ENCODE measurements around the gene YARS1.

YARS1 gene
- long read RNA-seq, donor 1, transcript YARS-209 (2 exons, 2,178 nt) = minor isoform, 5 of 18 reads
- long read RNA-seq, donor 1, transcript YARS-201 (13 exons, 3,238 nt) = major isoform, 10 of 18 reads
- long read RNA-seq, donor 1, partial matches to known transcripts = 0 of 18 reads
- long read RNA-seq, donor 1, other reads (novel, unspliced or antisense) = 0 of 18 reads
- long read RNA-seq, donor 2, transcript YARS-201 (13 exons, 3,238 nt) = major isoform, 5 of 7 reads
- long read RNA-seq, donor 2, partial matches to known transcripts = 0 of 7 reads
- long read RNA-seq, donor 2, other reads (novel, unspliced or antisense) = 0 of 7 reads
- long read RNA-seq, donor 3, partial matches to known transcripts = 0 of 10 reads
- long read RNA-seq, donor 3, other reads (novel, unspliced or antisense) = 5 of 10 reads
- long read RNA-seq, donor 4, transcript YARS-201 (13 exons, 3,238 nt) = major isoform, 5 of 12 reads
- long read RNA-seq, donor 4, transcript YARS-209 (2 exons, 2,178 nt) = major isoform, 5 of 12 reads
- long read RNA-seq, donor 4, partial matches to known transcripts = 0 of 12 reads
- long read RNA-seq, donor 4, other reads (novel, unspliced or antisense) = 0 of 12 reads
- long read RNA-seq, donor 5, transcript YARS-201 (13 exons, 3,238 nt) = major isoform, 6 of 10 reads
- long read RNA-seq, donor 5, partial matches to known transcripts = 0 of 10 reads
- long read RNA-seq, donor 5, other reads (novel, unspliced or antisense) = 0 of 10 reads
- long read RNA-seq, donor 6, transcript YARS-201 (13 exons, 3,238 nt) = major isoform, 6 of 20 reads
- long read RNA-seq, donor 6, partial matches to known transcripts = 7 of 20 reads
- long read RNA-seq, donor 6, other reads (novel, unspliced or antisense) = 0 of 20 reads
- long read RNA-seq, donor 7, transcript YARS-208 (5 exons, 2,197 nt) = minor isoform, 5 of 30 reads
- long read RNA-seq, donor 7, transcript YARS-201 (13 exons, 3,238 nt) = major isoform, 10 of 30 reads
- long read RNA-seq, donor 7, partial matches to known transcripts = 12 of 30 reads
- long read RNA-seq, donor 7, other reads (novel, unspliced or antisense) = 0 of 30 reads
- long read RNA-seq, donor 8, transcript YARS-201 (13 exons, 3,238 nt) = major isoform, 7 of 10 reads
- long read RNA-seq, donor 8, partial matches to known transcripts = 0 of 10 reads
- long read RNA-seq, donor 8, other reads (novel, unspliced or antisense) = 0 of 10 reads

- peak; percentile 88 for DNase-seq
Measured at GRCh38 chr1:32817159-32817814, at the start of gene YARS1, which contains the start of gene S100PBP. Gene YARS1, minus strand, starts transcription at chr1:32817358. Its CDS starts 114 bp downstream, at chr1:32817244. Gene S100PBP, plus strand, starts transcription at chr1:32817653. Its CDS starts 8,447 bp downstream, at chr1:32826100.

GRCh38 chr1:32865639-32866405 lies 48.7 kb upstream of the YARS1 start:
- no peak for DNase-seq

GRCh38 chr1:32864375-32865019 lies 47.3 kb upstream of the YARS1 start:
- DNase-seq = no peak

- DNase-seq = no peak
Measured at GRCh38 chr1:32863881-32864245, 46.7 kb upstream of the YARS1 start.

GRCh38 chr1:32863218-32863880 lies 46.2 kb upstream of the YARS1 start:
- DNase-seq = no peak

GRCh38 chr1:32861904-32862695 lies 44.9 kb upstream of the YARS1 start:
- DNase-seq = no peak

- no peak for DNase-seq
Measured at GRCh38 chr1:32860566-32860965, 43.4 kb upstream of the YARS1 start.

GRCh38 chr1:32859915-32860314 lies 42.8 kb upstream of the YARS1 start:
- no peak for DNase-seq

- no peak for DNase-seq
Measured at GRCh38 chr1:32858791-32859190, 41.6 kb upstream of the YARS1 start.

- DNase-seq = no peak
Measured at GRCh38 chr1:32858136-32858535, 41.0 kb upstream of the YARS1 start.

GRCh38 chr1:32855861-32856617 lies 38.9 kb upstream of the YARS1 start:
- DNase-seq = no peak

- no peak for DNase-seq
Measured at GRCh38 chr1:32848354-32849063, 31.4 kb upstream of the YARS1 start.

- DNase-seq = no peak
Measured at GRCh38 chr1:32831878-32832277, 14.7 kb upstream of the YARS1 start.

GRCh38 chr1:32830092-32830852 lies 13.1 kb upstream of the YARS1 start:
- DNase-seq = no peak

GRCh38 chr1:32828341-32828740 lies 11.2 kb upstream of the YARS1 start:
- no peak for DNase-seq

- no peak for DNase-seq
Measured at GRCh38 chr1:32825181-32825580, 8.0 kb upstream of the YARS1 start.

Data from right kidney (tissue), 9 donors.